IPS DF 19.7 (cell line): Measurements from ENCODE around the gene SYNGR1.

Experiments used
- DNase-seq: peaks from one replicate; pipeline ENCODE4 v3.0.0-alpha.2; 2013; ENCODE audit warnings: low read depth, low spot score

SYNGR1 gene

DNA sequence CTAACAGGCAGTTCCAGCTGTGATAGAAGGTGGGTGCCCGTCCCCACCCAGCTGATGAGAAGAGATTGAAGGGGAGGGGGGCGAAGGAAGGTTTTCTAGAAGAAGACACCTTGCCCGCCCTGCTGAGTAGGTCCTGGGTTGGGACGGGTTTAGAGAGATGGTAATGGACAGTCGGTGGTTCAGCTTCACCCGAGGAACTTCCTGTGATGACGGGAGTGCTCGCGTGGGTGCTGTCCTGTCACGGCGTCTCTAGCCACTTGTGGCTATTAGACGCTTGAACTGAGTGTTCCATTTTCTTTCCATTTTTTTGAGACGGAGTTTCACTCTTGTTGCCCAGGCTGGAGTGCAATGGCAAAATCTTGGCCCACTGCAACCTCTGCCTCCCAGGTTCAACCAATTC is 79.4 kb downstream of the SYNGR1 start:
- DNase-seq, result no peak

- no peak for DNase-seq
Measured at GRCh38 chr22:39429916-39430575, 80.3 kb downstream of the SYNGR1 start.

- DNase-seq, result no peak
Measured at GRCh38 chr22:39430576-39431150, 80.9 kb downstream of the SYNGR1 start.

- no peak for DNase-seq
Measured at GRCh38 chr22:39431216-39431801, 81.5 kb downstream of the SYNGR1 start.

DNA sequence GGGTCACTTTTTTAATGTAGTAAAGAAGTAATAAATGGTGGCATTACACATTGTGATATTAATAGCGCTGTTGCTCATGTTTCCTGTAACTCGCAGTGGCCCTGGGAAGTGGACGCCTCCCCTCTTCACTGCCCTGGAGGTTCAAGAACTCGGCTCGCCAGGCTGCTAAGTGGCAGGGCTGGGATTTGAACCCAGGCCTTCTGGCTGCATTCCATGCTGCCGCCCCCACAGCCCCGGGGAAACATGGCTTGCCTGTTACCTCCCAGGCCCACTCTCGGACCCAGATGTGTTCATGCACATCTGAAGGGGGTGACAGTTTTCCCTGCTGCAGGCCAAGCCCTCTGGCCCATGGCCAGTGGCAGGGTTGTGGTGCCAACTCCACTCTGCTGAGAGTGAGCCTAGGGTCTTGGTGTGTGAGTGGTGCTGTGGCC is 82.0 kb downstream of the SYNGR1 start:
- DNase-seq, result no peak

- DNase-seq, result no peak
Measured at GRCh38 chr22:39432361-39432811, 82.6 kb downstream of the SYNGR1 start.

GRCh38 chr22:39433476-39434242 is 83.9 kb downstream of the SYNGR1 start:
- DNase-seq, result no peak

DNA sequence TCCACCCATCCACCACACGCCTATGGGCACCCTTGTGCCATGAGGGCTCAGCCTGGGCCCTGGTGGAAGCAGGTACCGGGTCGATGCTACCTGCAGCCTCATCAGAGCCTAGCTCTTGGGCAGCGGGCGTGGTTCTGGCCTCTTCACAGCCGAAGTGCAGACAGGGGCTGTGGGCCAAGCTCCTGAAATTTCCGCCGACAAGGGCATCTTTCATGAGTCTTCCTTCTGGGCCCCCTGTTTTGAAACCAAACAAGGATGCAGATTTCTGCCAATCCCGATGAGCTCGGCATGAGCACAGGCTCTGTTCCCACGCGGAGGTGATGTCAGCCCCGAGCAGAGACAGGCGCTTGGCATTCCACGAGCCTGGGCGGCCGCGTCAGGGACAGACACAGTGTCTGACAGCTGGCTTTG is 84.5 kb downstream of the SYNGR1 start:
- no peak for DNase-seq

GRCh38 chr22:39434721-39435120 is 84.9 kb downstream of the SYNGR1 start:
- no peak for DNase-seq
